MM.1S (cell line): ENCODE results near the gene PLXNA4.

ENCODE experiments used
- EZH2 ChIP-seq: fragments of 300-600 bp; sonication (generic); optimal IDR thresholded peaks from 2 replicates; pipeline ENCODE3; 2017; ENCODE audit warnings: low read depth, mild to moderate bottlenecking, antibody characterized with exemption, low read length, mixed read lengths
- TF ChIP-seq, protein P1 (sequence below): fragments of 300-600 bp; sonication (generic); IDR thresholded peaks from 2 replicates; pipeline ENCODE4 v1.5.1; 2016; ENCODE audit warnings: antibody characterized with exemption, low read length, mixed read lengths

DNA sequence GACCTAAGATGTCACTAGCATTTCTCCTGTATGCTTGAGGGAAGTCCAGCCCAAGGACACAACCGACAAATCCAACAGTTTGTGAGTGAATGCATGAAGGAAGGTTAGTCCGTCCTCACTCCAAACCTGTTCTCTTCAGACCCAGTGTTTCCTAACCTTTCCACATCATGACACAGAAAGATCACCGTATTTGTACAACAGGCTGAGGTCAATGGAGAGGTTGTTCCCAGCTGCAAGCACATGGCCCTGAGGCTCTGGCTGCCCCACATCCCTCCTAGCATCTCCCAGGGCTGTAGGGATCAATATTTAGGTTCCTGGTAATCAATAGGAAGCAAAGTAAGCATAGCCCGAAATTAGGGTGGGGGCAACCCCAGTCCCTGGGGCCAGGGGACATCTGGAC, 227.9 kb downstream of the PLXNA4 start:
- TF ChIP-seq, protein P1, sequence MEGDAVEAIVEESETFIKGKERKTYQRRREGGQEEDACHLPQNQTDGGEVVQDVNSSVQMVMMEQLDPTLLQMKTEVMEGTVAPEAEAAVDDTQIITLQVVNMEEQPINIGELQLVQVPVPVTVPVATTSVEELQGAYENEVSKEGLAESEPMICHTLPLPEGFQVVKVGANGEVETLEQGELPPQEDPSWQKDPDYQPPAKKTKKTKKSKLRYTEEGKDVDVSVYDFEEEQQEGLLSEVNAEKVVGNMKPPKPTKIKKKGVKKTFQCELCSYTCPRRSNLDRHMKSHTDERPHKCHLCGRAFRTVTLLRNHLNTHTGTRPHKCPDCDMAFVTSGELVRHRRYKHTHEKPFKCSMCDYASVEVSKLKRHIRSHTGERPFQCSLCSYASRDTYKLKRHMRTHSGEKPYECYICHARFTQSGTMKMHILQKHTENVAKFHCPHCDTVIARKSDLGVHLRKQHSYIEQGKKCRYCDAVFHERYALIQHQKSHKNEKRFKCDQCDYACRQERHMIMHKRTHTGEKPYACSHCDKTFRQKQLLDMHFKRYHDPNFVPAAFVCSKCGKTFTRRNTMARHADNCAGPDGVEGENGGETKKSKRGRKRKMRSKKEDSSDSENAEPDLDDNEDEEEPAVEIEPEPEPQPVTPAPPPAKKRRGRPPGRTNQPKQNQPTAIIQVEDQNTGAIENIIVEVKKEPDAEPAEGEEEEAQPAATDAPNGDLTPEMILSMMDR: no peak
- TF ChIP-seq EZH2: no peak
